ENCODE results near the gene NR4A2.

Gene NR4A2

DNA sequence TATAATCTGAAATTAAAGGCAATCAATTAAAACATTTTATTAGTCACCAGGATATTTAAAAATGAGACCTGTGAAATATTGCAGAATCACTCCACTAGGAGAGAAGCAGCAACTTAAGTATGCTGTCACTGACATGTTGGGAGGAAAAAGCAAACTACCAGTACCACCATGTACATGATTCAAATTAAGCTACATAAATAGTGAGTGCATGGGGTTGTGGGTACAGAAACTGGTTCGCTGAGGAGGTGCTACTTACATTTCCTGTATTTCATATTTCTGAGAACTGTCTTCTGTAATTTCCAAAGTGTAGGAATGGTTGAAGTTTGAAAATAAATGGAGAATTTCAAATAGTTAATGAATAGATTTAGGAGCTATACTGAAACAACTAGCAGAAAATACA is 7.9 kb upstream of the NR4A2 start:
- DNase-seq (ENCODE audit: low read depth in 2 of 2): no peak

DNA sequence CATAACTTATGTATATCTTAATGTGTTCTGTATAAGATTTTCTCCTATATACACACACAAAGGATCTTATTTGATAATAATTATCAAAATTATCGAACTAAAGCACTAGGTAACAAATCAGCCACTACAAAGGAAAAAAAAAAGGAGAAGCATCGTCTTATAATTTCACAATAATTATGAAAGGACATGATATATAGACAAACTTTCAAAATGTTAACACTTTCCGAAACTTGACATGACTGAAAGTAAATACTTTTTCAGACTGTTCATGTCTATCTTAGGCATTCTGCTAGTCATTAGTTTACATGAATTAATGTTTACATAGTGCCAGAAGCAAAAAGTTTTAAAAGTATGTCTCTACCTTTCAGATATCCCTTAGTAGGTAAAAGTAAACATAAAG is 7.3 kb upstream of the NR4A2 start:
- no peak for DNase-seq (ENCODE audit: low read depth in 2 of 2)

DNA sequence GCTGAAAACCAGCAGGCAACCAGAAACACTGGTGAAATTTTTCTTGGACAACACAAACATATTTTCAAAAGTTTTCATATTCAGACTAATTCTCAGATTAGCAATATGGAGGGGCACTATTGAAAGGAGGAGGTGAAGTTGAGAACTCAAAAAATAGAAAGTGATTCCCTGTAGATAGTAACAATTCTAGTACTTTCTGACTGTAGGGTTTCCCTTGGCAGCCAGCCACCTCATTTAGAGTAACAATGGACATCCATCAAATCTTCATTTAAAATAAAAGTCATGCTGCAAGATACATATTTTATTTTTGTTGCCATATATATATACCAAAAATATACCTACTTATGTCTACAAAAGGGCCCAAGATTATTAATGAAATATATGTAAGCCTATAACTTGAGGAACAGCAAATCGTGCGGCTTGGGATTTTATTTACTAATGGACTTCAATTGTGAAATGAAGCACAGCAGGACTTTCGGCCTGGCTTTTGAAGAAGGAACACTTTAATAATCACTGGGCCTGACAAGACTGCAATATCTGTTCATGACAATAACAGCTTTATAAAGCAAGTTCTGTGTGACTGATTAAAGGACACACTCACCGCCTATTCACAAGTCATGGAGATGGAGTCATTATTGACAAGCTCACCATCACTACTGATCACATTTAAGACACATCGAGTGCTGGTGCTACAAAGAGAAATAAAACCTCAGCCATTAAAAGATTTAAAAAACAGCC is 6.8 kb upstream of the NR4A2 start:
- DNase-seq (ENCODE audit: low read depth in 2 of 2): no peak

DNA sequence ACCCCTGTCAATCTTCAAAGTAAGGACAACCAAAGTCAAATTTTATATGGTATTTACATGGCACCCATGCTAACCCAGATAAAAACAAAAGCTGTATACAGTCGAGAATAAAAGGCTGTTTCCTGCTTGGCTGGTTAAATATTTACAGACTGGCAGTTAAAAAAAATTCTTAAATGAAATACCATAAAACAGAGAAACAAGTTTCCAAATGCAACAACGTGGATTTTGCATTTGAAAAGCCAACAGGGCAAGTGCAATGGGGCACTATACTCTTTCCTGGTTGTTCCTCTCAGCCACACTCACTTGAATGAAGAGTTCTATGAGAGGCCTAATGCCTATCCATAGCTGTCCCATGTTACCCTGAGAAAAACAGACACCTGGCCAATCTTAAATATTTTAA is 6.1 kb upstream of the NR4A2 start:
- no peak for DNase-seq (ENCODE audit: low read depth in 2 of 2)

DNA sequence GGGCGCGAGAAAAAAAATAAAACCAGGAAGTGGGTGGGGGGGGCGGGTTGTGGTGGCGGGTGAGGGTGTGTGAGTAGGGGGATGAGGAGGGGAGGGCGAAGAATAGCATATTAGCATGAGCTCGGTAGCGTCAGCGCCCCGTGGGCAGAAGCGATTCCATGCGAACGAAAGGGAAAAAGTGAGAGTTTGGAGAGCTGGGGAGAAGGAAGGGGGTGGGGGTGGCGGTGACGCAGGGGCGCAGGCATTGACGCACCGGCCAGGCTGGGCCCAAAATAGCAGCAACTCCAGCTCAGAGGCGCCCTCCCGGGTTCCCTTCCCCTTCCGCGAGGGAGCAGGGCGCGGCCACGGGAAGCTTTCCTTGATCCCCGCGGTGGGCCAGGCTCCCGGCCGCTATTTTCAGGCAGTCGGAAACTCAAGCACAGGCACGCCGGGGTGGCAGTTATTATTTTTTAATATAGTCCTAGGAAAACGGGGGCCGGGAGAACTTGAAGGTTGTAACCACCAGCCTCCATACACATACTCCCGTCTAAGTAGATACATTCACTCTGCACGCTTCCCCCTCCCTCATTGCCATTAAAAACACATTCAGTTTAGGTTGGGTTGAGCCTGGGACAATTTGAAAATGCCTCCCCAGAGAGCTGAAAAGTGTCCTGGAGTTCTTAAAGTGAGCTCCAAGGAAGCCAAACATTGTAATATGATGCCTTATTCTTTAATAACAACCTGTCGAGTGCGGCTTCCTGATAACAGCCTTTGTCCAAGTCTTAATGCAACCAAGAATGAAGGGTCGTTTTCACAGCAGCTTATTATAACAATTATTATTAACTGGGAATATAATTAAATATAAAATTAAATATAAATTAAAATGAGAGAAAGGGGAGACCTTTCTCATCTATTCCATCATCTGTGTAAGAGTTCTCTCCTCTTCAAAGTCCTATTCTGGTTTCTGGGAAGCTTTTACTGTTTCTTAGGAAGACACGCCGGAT is 2.3 kb upstream of the NR4A2 start:
- peak in 1 of 2 donors; percentile 65 for DNase-seq (ENCODE audit: low read depth in 2 of 2)

DNA sequence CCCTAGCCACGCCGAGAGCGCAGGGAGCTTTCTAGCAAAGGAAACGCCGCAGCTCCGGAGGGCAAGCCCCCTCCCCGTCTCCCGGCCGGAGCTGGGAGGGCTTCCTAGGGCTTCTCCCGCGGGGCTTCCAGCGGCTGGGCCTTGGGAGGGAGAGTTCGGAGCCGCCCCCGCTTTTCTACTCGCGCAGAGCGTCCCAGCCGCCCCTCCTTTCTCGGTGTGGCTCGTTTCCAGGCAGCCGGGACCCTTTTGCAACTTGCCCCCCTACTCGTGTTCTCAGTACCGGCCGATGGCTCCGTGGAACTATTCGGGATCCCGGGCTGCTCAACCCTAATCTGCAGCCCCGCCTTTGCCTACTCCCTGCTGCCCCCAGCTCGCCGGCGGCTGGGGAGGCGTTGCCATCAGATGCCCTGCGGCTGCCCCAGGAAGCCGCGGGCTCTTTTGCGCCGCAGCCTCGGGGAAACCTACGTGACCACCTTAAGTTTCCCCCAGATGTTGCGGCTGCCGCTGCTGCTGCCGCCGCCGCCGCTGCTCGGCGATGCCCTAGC is 1.5 kb upstream of the NR4A2 start:
- peak; percentile 55 to 65 for DNase-seq (ENCODE audit: low read depth in 2 of 2)

DNA sequence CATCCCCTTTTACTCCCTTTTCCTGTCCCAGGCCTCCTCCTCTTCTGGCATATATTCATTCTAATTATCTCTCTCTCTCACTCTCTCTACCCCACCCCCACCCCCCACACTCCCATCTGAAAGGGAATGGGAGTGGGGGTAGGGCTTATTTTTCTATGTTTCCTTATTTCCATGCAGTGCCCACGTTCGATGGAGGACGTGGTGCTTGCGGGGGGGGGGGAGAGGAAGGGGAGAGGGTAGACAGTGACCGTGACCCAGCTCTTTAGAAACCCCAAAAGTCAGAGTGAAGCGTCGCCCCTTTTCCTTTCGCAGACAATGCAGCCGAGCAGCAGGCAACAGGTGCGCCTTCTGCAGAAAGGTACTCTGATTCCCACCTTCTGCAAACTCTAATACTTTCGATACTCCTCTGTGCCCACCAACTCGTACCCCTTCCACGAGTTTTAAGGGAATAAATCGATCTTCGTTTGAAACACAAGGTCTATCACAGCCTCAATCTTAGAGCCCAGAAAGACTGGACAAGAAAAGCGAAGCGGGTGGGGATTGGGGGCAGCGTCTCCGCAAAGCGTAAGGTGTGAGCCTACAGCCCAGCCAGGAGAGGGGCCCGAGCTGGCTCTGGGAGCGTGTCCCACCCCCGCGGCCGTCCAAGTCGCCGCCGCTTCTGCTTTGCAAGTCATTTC is 891 bp upstream of the NR4A2 start:
- no peak for DNase-seq (ENCODE audit: low read depth in 2 of 2)

DNA sequence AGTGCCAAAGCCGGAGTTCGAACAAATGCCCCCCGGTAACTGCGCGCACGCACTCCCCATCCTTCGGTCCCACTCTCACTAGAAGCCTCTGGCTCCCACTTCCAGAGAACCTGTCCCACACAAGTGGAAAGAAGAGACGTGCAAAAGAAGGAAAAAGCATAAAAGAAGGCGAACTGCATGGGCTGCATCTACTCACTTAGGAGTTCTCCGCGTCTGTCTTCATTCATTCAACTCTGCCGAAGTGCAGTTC is 312 bp downstream of the NR4A2 start:
- no peak for DNase-seq (ENCODE audit: low read depth in 2 of 2)

DNA sequence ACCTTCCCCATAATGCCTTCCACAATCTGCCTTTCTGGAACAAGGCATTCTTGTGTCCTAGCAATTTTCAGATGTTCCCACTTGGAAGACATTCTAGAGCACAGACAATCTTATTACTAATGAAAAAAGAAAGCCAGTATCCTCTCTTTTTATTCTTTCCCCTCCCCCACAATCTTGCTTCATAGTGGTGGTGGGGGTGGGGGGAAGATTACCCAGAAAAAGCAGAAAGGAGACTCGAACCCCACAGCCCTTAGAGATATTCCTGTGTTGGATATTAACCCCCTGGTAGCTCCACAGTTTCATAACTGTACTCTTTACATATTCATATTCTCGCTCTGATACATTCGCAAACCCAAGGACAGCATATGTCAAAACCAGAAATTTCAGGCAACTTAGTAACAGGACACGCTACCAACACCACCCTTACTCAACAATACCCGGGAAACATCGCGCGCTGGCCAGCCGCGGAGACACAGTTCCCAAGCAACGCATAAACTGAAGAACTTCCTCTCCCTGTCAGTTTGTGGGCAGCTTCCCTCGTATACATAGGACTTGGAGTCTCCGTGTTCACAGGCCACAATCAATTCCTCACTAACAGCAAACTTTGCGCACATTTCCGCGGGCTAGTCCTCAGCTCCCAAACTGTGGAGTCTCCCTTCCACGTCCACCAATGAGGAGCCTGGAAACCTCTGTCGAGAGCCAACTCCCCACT is 793 bp downstream of the NR4A2 start:
- DNase-seq (ENCODE audit: low read depth in 2 of 2): no peak

DNA sequence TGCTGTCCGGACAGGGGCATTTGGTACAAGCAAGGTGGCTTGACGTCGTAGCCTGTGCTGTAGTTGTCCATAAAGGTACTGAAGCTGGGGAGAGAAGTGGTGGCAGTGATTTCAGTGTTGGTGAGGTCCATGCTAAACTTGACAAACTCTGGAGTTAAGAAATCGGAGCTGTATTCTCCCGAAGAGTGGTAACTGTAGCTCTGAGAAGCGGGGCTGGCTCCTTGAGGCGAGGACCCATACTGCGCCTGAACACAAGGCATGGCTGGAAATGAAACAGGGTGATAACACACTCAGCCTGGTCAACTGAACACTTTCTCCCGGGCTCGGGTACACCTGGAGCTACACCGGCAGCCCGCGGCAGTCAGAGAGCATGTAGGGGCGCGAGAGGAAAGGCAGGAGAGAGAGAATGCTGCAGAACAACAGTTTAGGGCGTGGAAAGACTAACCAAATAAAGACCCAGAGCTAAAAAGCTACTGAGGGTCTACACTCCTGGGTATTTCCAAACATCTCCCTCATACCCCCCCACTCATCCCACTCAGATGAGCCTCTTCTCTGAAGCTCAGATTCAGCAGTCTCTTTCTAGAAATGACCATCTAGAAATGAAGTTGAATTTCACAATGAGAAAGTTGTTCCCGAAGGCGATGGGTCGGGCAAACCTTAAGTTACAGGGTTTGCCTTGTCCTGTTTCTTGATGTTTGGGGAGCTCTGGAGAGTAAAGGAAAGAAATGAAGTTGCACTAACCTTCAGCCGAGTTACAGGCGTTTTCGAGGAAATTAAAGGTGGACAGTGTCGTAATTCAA is 2.4 kb downstream of the NR4A2 start:
- DNase-seq (ENCODE audit: low read depth in 2 of 2): no peak

DNA sequence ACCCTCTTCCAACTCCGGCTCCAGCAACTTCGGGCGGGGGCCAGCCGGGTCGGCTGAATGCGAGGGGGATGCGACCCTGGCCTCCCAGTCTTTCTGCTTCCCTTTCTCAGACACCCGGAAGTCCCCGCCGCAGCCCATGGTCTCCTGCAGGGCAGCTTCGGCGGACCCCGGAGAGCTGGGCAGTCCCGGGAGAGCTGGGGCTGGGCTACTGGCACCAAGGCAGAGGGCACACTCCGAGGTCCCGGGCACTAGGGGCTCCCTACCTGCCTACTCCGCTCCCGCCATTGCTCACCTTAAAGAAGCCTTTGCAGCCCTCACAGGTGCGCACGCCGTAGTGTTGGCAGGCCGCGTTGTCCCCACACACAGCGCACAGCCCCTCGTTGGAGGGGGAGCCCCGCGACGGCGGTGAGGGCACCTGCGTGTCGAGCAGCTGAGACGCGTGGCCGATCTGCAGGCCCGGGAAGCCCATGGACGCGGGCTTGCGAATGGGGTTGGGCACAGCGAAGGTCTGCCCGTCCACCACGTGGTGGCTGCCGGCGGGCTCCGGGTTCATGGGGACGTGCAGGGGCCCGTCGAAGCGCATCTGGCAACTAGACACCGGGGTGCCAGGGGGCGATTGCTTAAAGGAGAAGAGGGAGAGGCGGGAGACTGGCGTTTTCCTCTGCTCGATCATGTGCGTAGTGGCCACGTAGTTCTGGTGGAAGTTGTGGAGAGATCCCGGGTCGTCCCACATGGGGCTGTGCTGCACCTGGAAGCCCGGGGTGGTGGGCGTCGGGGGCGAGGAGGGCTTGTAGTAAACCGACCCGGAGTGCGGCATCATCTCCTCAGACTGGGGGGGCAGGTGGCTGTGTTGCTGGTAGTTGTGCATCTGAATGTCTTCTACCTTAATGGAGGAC is 3.2 kb downstream of the NR4A2 start:
- DNase-seq (ENCODE audit: low read depth in 2 of 2): no peak

DNA sequence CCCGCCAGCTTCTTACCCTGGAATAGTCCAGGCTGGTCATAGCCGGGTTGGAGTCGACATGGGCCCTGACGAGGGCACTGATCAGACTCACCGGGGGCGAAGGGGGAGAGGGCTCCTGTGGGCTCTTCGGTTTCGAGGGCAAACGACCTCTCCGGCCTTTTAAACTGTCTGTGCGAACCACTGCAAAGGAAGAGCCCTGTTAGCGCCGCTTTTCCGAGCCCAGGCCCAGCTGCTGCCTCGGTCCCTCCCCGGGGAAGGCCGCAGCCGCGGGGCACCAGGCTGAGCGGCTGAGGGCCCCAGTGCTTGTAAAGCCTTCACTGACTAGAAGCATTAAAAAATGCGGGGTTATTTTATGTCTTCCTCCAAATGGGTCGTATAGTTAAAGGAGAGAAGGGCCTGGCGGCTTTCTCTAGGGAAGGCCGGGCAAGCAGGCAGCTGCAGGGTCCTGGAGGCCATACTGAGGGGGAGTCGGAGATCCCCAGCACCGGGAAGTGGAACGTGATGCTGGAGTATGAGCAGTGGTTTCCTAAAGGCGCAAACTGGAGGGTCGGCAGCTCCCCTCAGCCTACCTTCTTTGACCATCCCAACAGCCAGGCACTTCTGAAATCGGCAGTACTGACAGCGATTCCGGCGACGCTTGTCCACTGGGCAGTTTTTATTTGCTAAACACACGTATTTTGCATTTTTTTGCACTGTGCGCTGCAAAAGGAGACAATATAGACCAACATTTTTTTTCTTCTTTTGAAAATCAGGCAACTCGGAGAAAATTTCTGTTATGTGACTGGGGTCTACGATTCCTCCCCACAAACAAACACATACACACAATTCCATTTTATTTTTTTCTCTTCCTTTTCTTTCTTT is 4.5 kb downstream of the NR4A2 start:
- DNase-seq (ENCODE audit: low read depth in 2 of 2): no peak

DNA sequence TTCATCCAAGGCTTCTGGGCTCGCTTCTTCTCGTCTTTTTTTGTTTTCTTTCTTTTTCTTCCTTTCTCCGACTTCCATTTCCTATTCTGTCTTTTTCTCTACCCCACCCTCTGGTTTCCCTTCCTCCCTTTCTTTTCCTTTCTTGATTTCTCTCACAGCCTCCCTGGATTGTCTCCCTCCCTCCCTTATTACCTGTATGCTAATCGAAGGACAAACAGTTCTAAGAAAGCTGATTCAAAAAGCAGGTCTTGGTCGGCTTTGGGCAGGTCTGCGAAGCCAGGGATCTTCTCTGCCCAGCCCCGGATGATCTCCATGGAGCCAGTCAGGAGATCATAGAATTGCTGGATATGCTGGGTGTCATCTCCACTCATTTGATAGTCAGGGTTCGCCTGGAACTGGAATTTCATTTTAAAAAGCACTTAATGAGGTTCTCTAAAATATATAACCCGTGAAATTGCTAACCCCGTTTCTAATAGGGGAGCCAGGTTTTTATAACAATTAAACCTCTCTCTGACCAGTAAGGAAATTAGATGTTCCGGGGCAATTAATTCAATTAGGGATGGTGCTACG is 5.9 kb downstream of the NR4A2 start:
- no peak for DNase-seq (ENCODE audit: low read depth in 2 of 2)

DNA sequence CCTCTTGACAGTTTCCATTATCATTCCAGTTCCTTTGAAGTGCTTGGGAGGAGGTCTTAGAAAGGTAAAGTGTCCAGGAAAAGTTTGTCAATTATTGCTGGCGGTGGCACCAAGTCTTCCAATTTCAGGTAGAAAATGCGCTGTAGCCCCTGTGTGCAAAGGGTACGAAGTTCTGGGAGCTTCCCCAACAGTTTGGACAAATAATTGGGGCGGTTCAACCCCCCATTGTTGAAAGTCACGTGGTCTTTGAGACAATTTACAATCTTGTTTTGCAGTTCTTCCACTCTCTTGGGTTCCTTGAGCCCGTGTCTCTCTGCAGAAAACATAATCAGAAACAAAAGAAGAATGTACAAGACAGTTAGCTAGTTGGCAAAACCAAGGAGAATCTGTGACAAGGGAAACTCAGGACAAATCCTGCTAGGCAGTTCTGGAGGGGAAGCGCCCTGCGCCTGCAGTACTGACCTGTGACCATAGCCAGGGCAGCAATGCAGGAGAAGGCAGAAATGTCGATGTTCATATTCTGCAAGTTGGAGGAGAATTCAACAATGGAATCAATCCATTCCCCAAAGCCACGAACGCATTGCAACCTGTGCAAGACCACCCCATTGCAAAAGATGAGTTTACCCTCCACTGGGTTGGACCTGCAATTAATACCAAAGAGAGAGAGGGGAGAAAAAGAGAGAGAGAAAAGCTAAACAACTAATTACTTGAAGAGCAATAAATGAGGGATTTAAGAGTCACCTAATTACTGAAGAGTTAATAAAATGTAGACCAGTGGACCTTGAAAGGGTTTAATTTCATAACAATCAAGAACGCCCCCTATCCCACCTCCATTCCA is 6.6 kb downstream of the NR4A2 start:
- no peak for DNase-seq (ENCODE audit: low read depth in 2 of 2)

DNA sequence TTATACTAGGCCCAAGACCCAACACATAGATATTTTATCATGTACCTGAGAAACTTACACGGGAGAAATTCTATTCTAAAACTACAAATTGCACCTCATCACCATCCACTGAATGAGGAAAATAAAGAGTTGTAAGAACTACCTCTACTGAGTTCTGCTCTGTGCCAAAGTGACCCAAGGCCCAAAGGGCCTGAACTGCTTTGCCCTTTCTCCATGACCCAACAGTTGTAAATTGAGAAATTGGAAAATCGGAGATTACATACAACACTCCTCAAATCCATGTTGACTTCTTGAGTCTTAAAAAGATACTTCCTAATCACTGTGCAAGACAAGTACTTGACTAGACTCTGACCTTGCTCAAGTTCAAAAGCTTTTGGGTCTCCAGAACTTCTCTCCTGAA is 8.8 kb downstream of the NR4A2 start:
- DNase-seq (ENCODE audit: low read depth in 2 of 2): no peak

DNA sequence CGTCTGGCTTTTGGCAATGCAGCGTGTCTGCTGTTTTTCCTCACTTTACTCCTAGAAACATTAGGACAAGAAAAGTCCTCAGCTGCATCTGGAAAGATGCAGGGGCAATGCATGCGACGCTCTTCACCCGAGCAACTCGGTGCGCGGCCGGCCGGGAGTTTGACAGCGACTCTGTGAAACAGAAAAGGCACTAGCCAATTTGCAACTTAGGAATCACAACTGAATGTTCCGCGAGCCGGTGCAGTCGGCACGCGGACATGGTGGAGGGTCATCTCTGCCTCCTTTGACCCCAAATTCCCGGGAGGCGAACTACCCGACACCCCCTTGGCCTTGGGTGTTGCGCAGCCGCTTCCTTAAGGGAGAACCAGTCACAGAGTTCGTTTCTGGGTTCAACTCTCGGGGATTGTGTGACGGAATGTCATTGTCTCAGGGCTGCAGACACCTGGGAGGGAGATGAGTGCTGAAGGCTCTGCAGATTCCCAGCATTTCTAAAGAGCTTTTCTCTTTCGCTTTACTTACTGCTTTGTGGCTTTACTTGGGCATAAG is 9.8 kb downstream of the NR4A2 start:
- DNase-seq (ENCODE audit: low read depth in 2 of 2): no peak

DNA sequence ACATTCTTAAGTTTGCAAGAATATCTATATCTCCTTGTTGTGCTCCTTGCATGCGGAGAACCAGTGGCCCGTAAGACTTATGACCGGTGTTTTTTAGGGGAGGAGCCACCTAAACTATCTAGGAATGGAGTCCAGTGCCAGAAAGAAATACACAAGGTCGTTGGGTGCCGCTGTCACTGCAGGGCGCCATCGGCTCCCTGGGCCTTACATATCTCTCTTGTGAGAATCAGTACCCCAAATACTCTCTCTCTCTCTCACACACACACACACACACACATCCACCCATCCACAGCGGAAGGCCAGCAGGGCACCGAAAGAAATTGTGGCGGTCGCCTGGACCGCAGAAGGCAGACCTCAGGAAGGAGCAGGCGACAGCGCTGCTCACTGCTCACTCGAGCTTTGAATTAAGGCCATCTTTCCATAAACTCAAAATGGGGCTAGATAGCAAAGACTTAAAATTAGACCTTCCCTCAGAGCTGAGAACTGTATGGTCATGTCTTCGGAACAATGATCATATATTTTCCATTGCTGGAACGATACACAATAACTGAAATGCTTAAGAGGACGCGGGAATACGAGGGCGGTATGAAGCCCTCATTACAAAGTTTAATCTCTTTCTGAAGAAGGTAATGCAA is 10.4 kb downstream of the NR4A2 start:
- DNase-seq (ENCODE audit: low read depth in 2 of 2): no peak

Measured in stimulated activated CD8-positive, alpha-beta memory T cell treated with anti-CD3 and anti-CD28 coated beads, Interleukin-7, amount 100 ng/mL, for 1 hour (primary cell).